H9 (cell line): ENCODE measurements around the gene RXRB. TPM values are rescaled to one million over a fixed set of nuclear protein-coding genes. Genes with fewer than 3 reads are reported as not detected.

Source experiments
- DNase-seq: peaks from one replicate; pipeline ENCODE4 v3.0.0-alpha.2; 2017
- H2AFZ ChIP-seq: one replicate; pipeline ENCODE4 v1.6.1; 2013; ENCODE audit warnings: mild to moderate bottlenecking, low read length, control low read depth, moderate library complexity
- H2AK5ac ChIP-seq: 2 replicates; pipeline ENCODE4 v1.6.1; 2013; ENCODE audit warnings: low read length, control low read depth, mixed read lengths; ENCODE audit not compliant: insufficient read length
- H2BK120ac ChIP-seq: one replicate; pipeline ENCODE4 v1.6.1; 2013; ENCODE audit warnings: low read depth, mild to moderate bottlenecking, low read length, control low read depth, inconsistent platforms; ENCODE audit not compliant: poor library complexity, severe bottlenecking
- H2BK12ac ChIP-seq: 2 replicates; pipeline ENCODE4 v1.6.1; 2013; ENCODE audit warnings: low read length, control low read depth, mixed read lengths, low read depth; ENCODE audit not compliant: insufficient read length
- H2BK15ac ChIP-seq: 2 replicates; pipeline ENCODE4 v1.6.1; 2013; ENCODE audit warnings: low read depth, low read length, control low read depth
- H2BK20ac ChIP-seq: one replicate; pipeline ENCODE4 v1.6.1; 2013; ENCODE audit warnings: low read depth, mild to moderate bottlenecking, low read length, control low read depth, inconsistent platforms; ENCODE audit not compliant: poor library complexity, severe bottlenecking
- H2BK5ac ChIP-seq: 2 replicates; pipeline ENCODE4 v1.6.1; 2013; ENCODE audit warnings: low read length, control low read depth, mixed read lengths; ENCODE audit not compliant: insufficient read length
- H3K14ac ChIP-seq: 2 replicates; pipeline ENCODE4 v1.6.1; 2013; ENCODE audit warnings: low read length, control low read depth; ENCODE audit not compliant: insufficient read depth
- H3K18ac ChIP-seq: 2 replicates; pipeline ENCODE4 v1.6.1; 2013; ENCODE audit warnings: low read depth, mild to moderate bottlenecking, mixed read lengths, low read length, control low read depth; ENCODE audit not compliant: insufficient read length
- H3K23ac ChIP-seq: 2 replicates; pipeline ENCODE4 v1.6.1; 2013; ENCODE audit warnings: low read length, control low read depth, mixed read lengths, low read depth; ENCODE audit not compliant: insufficient read length
- H3K23me2 ChIP-seq: 2 replicates; pipeline ENCODE4 v1.6.1; 2013; ENCODE audit warnings: low read depth, mild to moderate bottlenecking, mixed read lengths, low read length, control low read depth; ENCODE audit not compliant: insufficient read length, poor library complexity, severe bottlenecking
- H3K27ac ChIP-seq: 2 replicates; pipeline ENCODE4 v1.5.1; 2013; ENCODE audit warnings: low read length, control low read depth, mixed read lengths, low read depth; ENCODE audit not compliant: insufficient read length
- H3K27me3 ChIP-seq: 2 replicates; pipeline ENCODE4 v1.6.1; 2013; ENCODE audit warnings: low read length, control low read depth, inconsistent platforms; ENCODE audit not compliant: insufficient read depth
- H3K4ac ChIP-seq: 2 replicates; pipeline ENCODE4 v1.6.1; 2013; ENCODE audit warnings: low read depth, mild to moderate bottlenecking, control low read depth, inconsistent platforms, low read length, moderate library complexity
- H3K4me1 ChIP-seq: 2 replicates; pipeline ENCODE4 v1.6.1; 2013; ENCODE audit warnings: low read length, control low read depth, inconsistent platforms; ENCODE audit not compliant: insufficient read depth
- H3K4me2 ChIP-seq: 2 replicates; pipeline ENCODE4 v1.6.1; 2013; ENCODE audit warnings: low read length, control low read depth, mixed read lengths; ENCODE audit not compliant: insufficient read length, insufficient read depth
- H3K56ac ChIP-seq: 2 replicates; pipeline ENCODE4 v1.6.1; 2013; ENCODE audit warnings: low read depth, mild to moderate bottlenecking, mixed read lengths, low read length, control low read depth; ENCODE audit not compliant: insufficient read length
- H3K79me1 ChIP-seq: 2 replicates; pipeline ENCODE4 v1.6.1; 2013; ENCODE audit warnings: low read depth, mild to moderate bottlenecking, moderate library complexity, low read length, control low read depth, inconsistent platforms; ENCODE audit not compliant: insufficient read depth, poor library complexity, severe bottlenecking
- H3K79me2 ChIP-seq: 2 replicates; pipeline ENCODE4 v1.6.1; 2013; ENCODE audit warnings: low read length, control low read depth, inconsistent platforms; ENCODE audit not compliant: insufficient read depth
- H3K9ac ChIP-seq: 2 replicates; pipeline ENCODE4 v1.6.1; 2013; ENCODE audit warnings: low read length, control low read depth, mixed read lengths; ENCODE audit not compliant: insufficient read length; ENCODE audit errors: extremely low read depth
- H3K9me3 ChIP-seq: one replicate; pipeline ENCODE4 v1.6.1; 2013; ENCODE audit warnings: low read depth, low read length, inconsistent platforms; ENCODE audit not compliant: control insufficient read depth
- H3T11ph ChIP-seq: one replicate; pipeline ENCODE4 v1.6.1; 2013; ENCODE audit warnings: mild to moderate bottlenecking, low read length, control low read depth, inconsistent platforms
- H4K20me1 ChIP-seq: one replicate; pipeline ENCODE4 v1.6.1; 2013; ENCODE audit not compliant: control insufficient read depth, insufficient read length, insufficient read depth
- H4K5ac ChIP-seq: 2 replicates; pipeline ENCODE4 v1.6.1; 2013; ENCODE audit warnings: low read depth, mild to moderate bottlenecking, mixed read lengths, low read length, control low read depth; ENCODE audit not compliant: insufficient read length
- H4K8ac ChIP-seq: replicated peaks from 2 replicates; pipeline ENCODE4 v1.6.1; 2013; ENCODE audit warnings: low read length, control low read depth, mixed read lengths, low read depth; ENCODE audit not compliant: insufficient read length
- H4K91ac ChIP-seq: 2 replicates; pipeline ENCODE4 v1.6.1; 2013; ENCODE audit warnings: low read depth, mild to moderate bottlenecking, moderate library complexity, mixed read lengths, low read length, control low read depth; ENCODE audit not compliant: insufficient read length
- H3K27ac Mint-ChIP-seq, 3 experiments: 2 replicates in 2 of 3; 3 replicates in 1 of 3; pipeline ENCODE4 v1.8.0; 2020 to 2021; ENCODE audit warnings: mixed read lengths in 3 of 3, mild to moderate bottlenecking in 1 of 3, moderate library complexity in 1 of 3
- H3K27me3 Mint-ChIP-seq: 2 replicates; pipeline ENCODE4 v1.8.0; 2021; ENCODE audit warnings: low read depth, mild to moderate bottlenecking, moderate library complexity, mixed read lengths
- H3K36me3 Mint-ChIP-seq, 3 experiments: 2 replicates in 2 of 3; 3 replicates in 1 of 3; pipeline ENCODE4 v1.8.0; 2020 to 2021; ENCODE audit warnings: low read depth in 3 of 3, mixed read lengths in 3 of 3; ENCODE audit not compliant: insufficient read depth in 1 of 3
- H3K4me1 Mint-ChIP-seq, 2 experiments: 2 replicates each; pipeline ENCODE4 v1.8.0; 2020; ENCODE audit warnings: mixed read lengths in 2 of 2
- H3K4me3 Mint-ChIP-seq, 2 experiments: 2 replicates in 1 of 2; 3 replicates in 1 of 2; pipeline ENCODE4 v1.8.0; 2020 to 2021; ENCODE audit warnings: mild to moderate bottlenecking in 2 of 2, mixed read lengths in 2 of 2, moderate library complexity in 1 of 2
- H3K9me3 Mint-ChIP-seq, 2 experiments: 2 replicates in 1 of 2; 3 replicates in 1 of 2; pipeline ENCODE4 v1.8.0; 2020; ENCODE audit warnings: mild to moderate bottlenecking in 2 of 2, mixed read lengths in 2 of 2, moderate library complexity in 1 of 2
- WGBS: extraction: QIAGEN DNeasy Blood & Tissue Kit; methylation state at CpG from one replicate; pipeline ENCODE4 v1.1.7; 2013; ENCODE audit warnings: missing lambda C conversion rate, low lambda C conversion rate, mixed read lengths; ENCODE audit not compliant: insufficient read length; ENCODE audit errors: extremely low coverage; 5-methylcytosine and 5-hydroxymethylcytosine counted together
- total RNA-seq: library from RNA; stranded (reverse); gene quantifications from 2 replicates; pipeline ENCODE4 v1.2.1, GENCODE V29; 2021
- TF ChIP-seq, protein P1 (sequence below): fragments of 200-600 bp; sonication (generic); conservative IDR thresholded peaks from 3 replicates; pipeline ENCODE4 v1.8.0; 2021; ENCODE audit warnings: antibody characterized with exemption, mild to moderate bottlenecking

RXRB gene
- total RNA-seq, 1 experiment from 2014 or later: 14.8 TPM

DNA sequence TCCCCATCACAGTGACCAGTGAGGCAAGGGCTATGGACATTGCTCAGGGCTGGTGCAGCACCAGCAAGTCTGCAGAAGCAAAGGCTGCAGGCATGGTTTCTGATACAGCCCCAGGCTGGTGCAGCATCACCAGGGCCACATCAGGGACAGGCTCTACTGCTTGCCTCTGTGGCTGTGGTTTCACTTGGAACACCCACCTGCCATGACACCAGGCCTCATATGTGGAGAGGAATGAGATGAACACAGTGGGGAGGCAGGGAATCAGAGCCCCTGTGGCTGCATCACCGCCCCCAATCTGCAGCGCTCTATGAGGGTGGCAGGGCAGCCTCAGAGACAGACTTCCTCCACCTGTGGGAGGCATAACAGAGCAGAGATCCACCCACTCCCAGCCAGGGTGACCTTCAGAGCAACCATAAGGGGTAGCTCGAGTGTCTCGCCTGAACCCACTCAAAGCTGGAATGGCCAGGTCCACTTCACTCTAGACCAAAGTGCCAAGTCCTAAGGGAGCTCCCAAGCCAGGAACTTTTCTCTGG is 15.7 kb upstream of the RXRB start:
- H3K4me1 Mint-ChIP-seq: peaks cover 30 to 42% of the 10 kb centered on the region in 2 experiments
- Histone ChIP-seq H2BK5ac (no peak overlapping the region), H3K4me2 (no peak overlapping the region), H2AFZ (no peak overlapping the region), H3K14ac (no peak overlapping the region; the same call in 1 of the 2 replicates), H2BK120ac (no peak overlapping the region), H2AK5ac (no peak overlapping the region), H4K91ac (no peak overlapping the region), H3K4ac (no peak overlapping the region), H3K9ac (no peak overlapping the region), H3K27ac (no peak overlapping the region), H3K79me1 (no peaks in the 10 kb centered on the region), H3K23me2 (peaks cover 11% of the 10 kb centered on the region), H3K27me3 (peaks cover 62% of the 10 kb centered on the region), H3T11ph (no peak overlapping the region), H3K4me1 (no peaks in the 10 kb centered on the region), H4K20me1 (no peaks in the 10 kb centered on the region), H2BK12ac (no peak overlapping the region), H4K8ac (no peak overlapping the region), H2BK15ac (no peak overlapping the region), H3K18ac (no peak overlapping the region), H4K5ac (no peak overlapping the region), H3K23ac (no peak overlapping the region), H2BK20ac (no peak overlapping the region), H3K9me3 (no peaks in the 10 kb centered on the region), H3K79me2 (no peaks in the 10 kb centered on the region), H3K56ac (no peak overlapping the region)
- H3K36me3 Mint-ChIP-seq: peaks cover 0 to 7% (median 0%) of the 10 kb centered on the region in 3 experiments; a peak in 4 of 7 replicates
- TF ChIP-seq, protein P1, sequence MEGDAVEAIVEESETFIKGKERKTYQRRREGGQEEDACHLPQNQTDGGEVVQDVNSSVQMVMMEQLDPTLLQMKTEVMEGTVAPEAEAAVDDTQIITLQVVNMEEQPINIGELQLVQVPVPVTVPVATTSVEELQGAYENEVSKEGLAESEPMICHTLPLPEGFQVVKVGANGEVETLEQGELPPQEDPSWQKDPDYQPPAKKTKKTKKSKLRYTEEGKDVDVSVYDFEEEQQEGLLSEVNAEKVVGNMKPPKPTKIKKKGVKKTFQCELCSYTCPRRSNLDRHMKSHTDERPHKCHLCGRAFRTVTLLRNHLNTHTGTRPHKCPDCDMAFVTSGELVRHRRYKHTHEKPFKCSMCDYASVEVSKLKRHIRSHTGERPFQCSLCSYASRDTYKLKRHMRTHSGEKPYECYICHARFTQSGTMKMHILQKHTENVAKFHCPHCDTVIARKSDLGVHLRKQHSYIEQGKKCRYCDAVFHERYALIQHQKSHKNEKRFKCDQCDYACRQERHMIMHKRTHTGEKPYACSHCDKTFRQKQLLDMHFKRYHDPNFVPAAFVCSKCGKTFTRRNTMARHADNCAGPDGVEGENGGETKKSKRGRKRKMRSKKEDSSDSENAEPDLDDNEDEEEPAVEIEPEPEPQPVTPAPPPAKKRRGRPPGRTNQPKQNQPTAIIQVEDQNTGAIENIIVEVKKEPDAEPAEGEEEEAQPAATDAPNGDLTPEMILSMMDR: no peak
- no peak for DNase-seq
- no peak overlapping the region for H3K4me3 Mint-ChIP-seq
- H3K27me3 Mint-ChIP-seq: peaks cover 99% of the 10 kb centered on the region
- WGBS: no CpG with 5 or more reads among the region's 4 CpGs
- no peak overlapping the region for H3K27ac Mint-ChIP-seq
- H3K9me3 Mint-ChIP-seq: peaks cover 0 to 7% of the 10 kb centered on the region in 2 experiments; a peak in 2 of 5 replicates
